Right lobe of liver (tissue), 6 donors: ENCODE results near the gene PSMB11. TPM values are rescaled to one million over a fixed set of nuclear protein-coding genes. Genes with fewer than 3 reads are reported as not detected.

ENCODE experiments used
- ATAC-seq, 4 donors: fragments of 200-7000 bp; cut with Tn5 transposase; one replicate each; pipeline ENCODE4 v1.9.1; 2020; ENCODE audit warnings: mild to moderate bottlenecking in 4 of 4, moderate library complexity in 4 of 4
- DNase-seq, 3 donors: peaks; one replicate each; pipeline ENCODE4 v3.0.0-alpha.2; 2020
- H3K27ac ChIP-seq, 3 donors: fragments of 200-600 bp; one replicate each; pipeline ENCODE4 v1.8.0; 2022
- H3K27me3 ChIP-seq, 2 donors: fragments of 200-600 bp; one replicate each; pipeline ENCODE4 v1.8.0; 2022
- H3K36me3 ChIP-seq, 4 donors: fragments of 200-600 bp; sonication (generic) in 1 of 4; one replicate each; pipeline versions ENCODE4 v1.5.1 to v1.8.0; 2017 to 2022; ENCODE audit warnings: control low read depth in 1 of 4
- H3K4me1 ChIP-seq, 4 donors: fragments of 200-600 bp; sonication (generic) in 1 of 4; one replicate each; pipeline versions ENCODE4 v1.5.1 to v1.8.0; 2017 to 2022; ENCODE audit warnings: control low read depth in 1 of 4
- H3K4me3 ChIP-seq, 3 donors: fragments of 200-600 bp; one replicate each; pipeline ENCODE4 v1.8.0; 2022
- H3K9me3 ChIP-seq, 4 donors: fragments of 200-600 bp; sonication (generic) in 1 of 4; one replicate each; pipeline versions ENCODE4 v1.5.1 to v1.8.0; 2017 to 2022; ENCODE audit warnings: control low read depth in 1 of 4
- POLR2A ChIP-seq: fragments of 450-650 bp; IDR thresholded peaks from one replicate; pipeline ENCODE4 v1.6.1; 2017; ENCODE audit warnings: antibody characterized with exemption, mild to moderate bottlenecking
- WGBS: methylation state at CpG from one replicate; pipeline ENCODE4 v1.1.6; 2018; ENCODE audit warnings: low coverage, low lambda C conversion rate; ENCODE audit not compliant: insufficient coverage; ENCODE audit errors: missing lambda C conversion rate; 5-methylcytosine and 5-hydroxymethylcytosine counted together
- intact Hi-C, 2 donors: fragments of 100-400 bp; cut with DNase I; formaldehyde crosslinking; loops; one replicate each; pipeline versions ENCODE4 v1.11.2 to v1.14.1; 2022
- total RNA-seq, 6 experiments: library from RNA; depleted of rRNA in 2 of 6; stranded (reverse); fragments of >200 nt in 2 of 6; fragmentation: NEBNext Ultra II Directional in 3 of 6; extraction: Animal tissue kit (Norgen Biotek cat#: 25700) in 3 of 6; gene quantifications; one replicate each; pipeline versions ENCODE4 v1.1.0 to v1.2.4, GENCODE V29; 2016 to 2023
- TF ChIP-seq, protein P1 (sequence below), 4 donors: fragments of 200-600 bp in 3 of 4; fragments of 450-650 bp in 1 of 4; IDR thresholded peaks; one replicate each; pipeline versions ENCODE4 v1.5.1 to v1.8.0; 2016 to 2022; ENCODE audit warnings: antibody characterized with exemption in 4 of 4, mild to moderate bottlenecking in 2 of 4
- donor health status: DM: no; HTN: yes; CAD: no.
- donor health status: DM: no; HTN: no; CAD: no.
- donor health status: DM: no; HTN: no; CAD: no.
- donor health status: DM: no; HTN: yes; CAD: no.
- donor health status: DM: no; HTN: yes; CAD: no.

Gene PSMB11
- total RNA-seq, 6 experiments from 2014 or later, result not detected

DNA sequence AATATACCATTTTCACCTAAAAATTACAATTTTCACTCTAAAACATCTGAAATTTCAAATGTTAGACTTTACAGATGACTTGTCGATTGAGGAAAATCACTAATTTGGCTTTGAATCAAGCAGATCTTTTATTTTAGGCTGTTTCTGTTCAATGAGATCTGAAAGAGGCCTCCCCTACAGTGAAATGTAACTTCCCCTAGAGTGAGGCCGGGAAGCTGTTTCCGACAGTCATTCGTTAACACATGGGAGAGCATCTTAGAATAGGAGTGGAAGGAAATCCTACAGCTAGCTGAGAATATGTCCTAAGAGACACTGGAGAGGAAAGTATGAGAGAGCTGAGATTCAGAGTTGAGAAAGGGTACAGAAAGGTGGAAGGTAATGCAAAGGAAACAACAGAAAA, 26.4 kb upstream of the PSMB11 start:
- Histone ChIP-seq H3K9me3 (no peaks in the 10 kb centered on the region), H3K27ac (no peak overlapping the region), H3K4me3 (no peak overlapping the region), H3K36me3 (no peaks in the 10 kb centered on the region), H3K4me1 (no peaks in the 10 kb centered on the region), H3K27me3 (no peaks in the 10 kb centered on the region)
- ATAC-seq (no peak), DNase-seq (no peak)
- intact Hi-C loops, result no loop called here
- WGBS, result 70% methylated on average over 4 of the region's 4 CpGs
- TF ChIP-seq, protein P1, sequence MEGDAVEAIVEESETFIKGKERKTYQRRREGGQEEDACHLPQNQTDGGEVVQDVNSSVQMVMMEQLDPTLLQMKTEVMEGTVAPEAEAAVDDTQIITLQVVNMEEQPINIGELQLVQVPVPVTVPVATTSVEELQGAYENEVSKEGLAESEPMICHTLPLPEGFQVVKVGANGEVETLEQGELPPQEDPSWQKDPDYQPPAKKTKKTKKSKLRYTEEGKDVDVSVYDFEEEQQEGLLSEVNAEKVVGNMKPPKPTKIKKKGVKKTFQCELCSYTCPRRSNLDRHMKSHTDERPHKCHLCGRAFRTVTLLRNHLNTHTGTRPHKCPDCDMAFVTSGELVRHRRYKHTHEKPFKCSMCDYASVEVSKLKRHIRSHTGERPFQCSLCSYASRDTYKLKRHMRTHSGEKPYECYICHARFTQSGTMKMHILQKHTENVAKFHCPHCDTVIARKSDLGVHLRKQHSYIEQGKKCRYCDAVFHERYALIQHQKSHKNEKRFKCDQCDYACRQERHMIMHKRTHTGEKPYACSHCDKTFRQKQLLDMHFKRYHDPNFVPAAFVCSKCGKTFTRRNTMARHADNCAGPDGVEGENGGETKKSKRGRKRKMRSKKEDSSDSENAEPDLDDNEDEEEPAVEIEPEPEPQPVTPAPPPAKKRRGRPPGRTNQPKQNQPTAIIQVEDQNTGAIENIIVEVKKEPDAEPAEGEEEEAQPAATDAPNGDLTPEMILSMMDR (IDR thresholded peaks at IDR 0.05), result no peak
- no peak for TF ChIP-seq POLR2A

DNA sequence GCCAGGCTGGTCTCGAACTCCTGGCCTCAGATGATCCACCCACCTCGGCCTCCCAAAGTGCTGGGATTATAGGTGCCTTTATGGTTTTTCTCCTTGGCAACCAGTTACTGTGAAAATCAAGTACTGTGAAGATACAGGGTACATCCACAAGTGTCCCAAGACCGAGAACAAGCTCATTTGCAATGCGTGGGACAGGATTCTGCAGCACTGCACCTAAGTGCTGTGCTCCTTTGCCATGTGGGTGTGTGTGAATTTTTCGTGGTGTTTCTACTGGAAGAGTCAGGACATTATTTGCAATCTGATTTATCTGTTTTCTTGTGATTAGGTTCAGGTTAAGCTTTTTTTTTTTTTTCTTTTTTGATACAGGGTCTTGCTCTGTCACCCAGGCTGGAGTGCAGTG, 24.9 kb upstream of the PSMB11 start:
- Histone ChIP-seq H3K27me3 (no peaks in the 10 kb centered on the region), H3K4me1 (no peaks in the 10 kb centered on the region), H3K4me3 (no peak overlapping the region), H3K36me3 (no peaks in the 10 kb centered on the region), H3K27ac (no peak overlapping the region), H3K9me3 (no peaks in the 10 kb centered on the region)
- intact Hi-C loops, result no loop called here
- ATAC-seq, result no peak
- TF ChIP-seq, protein P1 (IDR thresholded peaks at IDR 0.05), result no peak
- no peak for TF ChIP-seq POLR2A
- WGBS, result 17% methylated on average over 1 of the region's 5 CpGs
- no peak for DNase-seq

DNA sequence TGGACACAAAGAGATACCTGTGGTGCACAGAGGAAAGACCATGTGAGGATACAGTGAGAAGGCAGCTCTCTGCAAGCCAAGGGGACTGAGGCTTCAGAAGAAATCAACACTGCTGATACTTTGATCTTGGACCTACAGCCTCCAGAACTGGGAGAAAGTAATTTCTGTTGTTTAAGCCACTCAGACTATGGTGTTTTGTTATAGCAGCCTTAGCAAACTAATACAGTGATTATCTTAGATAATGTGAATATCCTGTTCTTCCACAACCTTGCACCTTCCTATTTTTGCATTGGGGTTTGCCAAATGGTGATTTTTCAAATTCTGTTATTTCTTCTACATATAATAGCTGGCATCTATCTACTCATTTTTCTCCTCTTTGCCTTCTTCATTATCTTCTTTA, 23.9 kb upstream of the PSMB11 start:
- H3K4me1 ChIP-seq, result no peaks in the 10 kb centered on the region
- DNase-seq (no peak), ATAC-seq (no peak)
- H3K27me3 ChIP-seq, result no peaks in the 10 kb centered on the region
- H3K4me3 ChIP-seq, result no peak overlapping the region
- no peaks in the 10 kb centered on the region for H3K36me3 ChIP-seq
- intact Hi-C loops, result no loop called here
- TF ChIP-seq POLR2A, result no peak
- TF ChIP-seq, protein P1 (IDR thresholded peaks at IDR 0.05), result no peak
- H3K27ac ChIP-seq, result no peak overlapping the region
- H3K9me3 ChIP-seq, result no peaks in the 10 kb centered on the region

DNA sequence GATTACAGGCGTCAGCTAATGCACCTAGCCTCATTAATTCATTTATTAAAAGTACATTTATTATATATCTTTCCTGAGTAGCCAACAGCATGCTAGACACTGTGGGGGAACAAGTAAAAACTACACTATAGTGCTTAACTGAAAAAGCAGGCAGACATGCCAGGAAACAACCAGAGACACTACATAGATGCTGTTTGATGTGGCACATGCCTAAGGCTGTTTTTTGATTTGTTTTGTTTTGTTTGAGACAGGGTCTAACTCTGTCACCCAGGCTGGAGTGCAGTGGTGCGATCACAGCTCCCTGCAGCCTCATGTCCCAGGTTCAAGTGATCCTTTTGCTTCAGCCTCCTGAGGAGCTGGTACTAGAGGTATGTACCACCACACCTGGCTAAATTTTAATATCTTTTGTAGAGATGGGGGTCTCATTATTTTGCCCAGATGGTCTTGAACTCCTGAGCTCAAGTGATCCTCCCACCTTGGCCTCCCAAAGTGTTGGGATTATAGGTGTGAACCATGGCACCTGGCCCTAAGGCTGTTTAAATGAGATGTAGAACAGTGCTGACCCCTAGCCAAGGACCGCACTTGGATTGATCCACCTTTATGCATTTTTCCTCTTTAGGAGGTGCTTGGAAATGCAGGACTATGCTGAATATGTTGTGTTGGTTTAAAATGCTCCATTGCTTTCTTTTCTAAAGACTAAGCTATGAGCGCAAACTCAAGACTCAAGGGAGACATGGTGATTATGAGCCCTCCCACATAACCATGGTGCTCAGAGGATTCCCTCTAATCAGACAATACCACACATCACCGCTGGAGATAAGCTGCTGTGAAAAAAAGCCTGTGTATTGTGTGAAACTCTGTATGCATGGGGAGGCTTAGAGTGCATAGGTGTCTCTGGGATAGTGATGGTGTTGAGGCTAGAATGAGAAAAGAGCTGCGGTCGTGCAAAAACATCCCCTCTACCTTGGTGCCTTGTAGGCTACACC, 21.6 kb upstream of the PSMB11 start:
- WGBS, result 93% methylated on average over 5 of the region's 7 CpGs
- ATAC-seq, result no peak
- H3K4me1 ChIP-seq, result no peaks in the 10 kb centered on the region
- peaks cover 0 to 3% (median 0%) of the 10 kb centered on the region in 4 donors for H3K36me3 ChIP-seq
- TF ChIP-seq, protein P1 (IDR thresholded peaks at IDR 0.05), result no peak
- TF ChIP-seq POLR2A, result no peak
- no peaks in the 10 kb centered on the region for H3K9me3 ChIP-seq
- no peak for DNase-seq
- no peak overlapping the region for H3K4me3 ChIP-seq
- H3K27ac ChIP-seq, result no peak overlapping the region
- intact Hi-C loops, result no loop called here
- no peaks in the 10 kb centered on the region for H3K27me3 ChIP-seq
